K562 treated with DMSO at 1 percent for 4 hours (cell line): ENCODE results near the gene ADAM19. TPM values are rescaled to one million over a fixed set of nuclear protein-coding genes. Genes with fewer than 3 reads are reported as not detected.

Source experiments
- total RNA-seq: library from RNA; unstranded; fragments of 300-600 nt; gene quantifications from 2 replicates; pipeline ENCODE4 v1.2.3, GENCODE V29; 2022; ENCODE audit not compliant: insufficient read depth

ADAM19 gene
- total RNA-seq: 6.4 and 6.6 TPM in 2 replicates

GRCh38 chr5:157575381-157576020 lies at the start of gene ADAM19:
TSS of gene ADAM19 (minus strand) at chr5:157575775. CDS start at chr5:157575696, 79 bp downstream.

GRCh38 chr5:157459715-157460599 lies 115.6 kb downstream of the ADAM19 start, which contains the start of gene NIPAL4:
TSS of gene NIPAL4 (plus strand) at chr5:157460213. CDS start at chr5:157460321, 108 bp downstream.

Other genes with a start within 250 kb of the ADAM19 start
- not detected in 2 replicates for gene NIPAL4, start 115.6 kb downstream of the ADAM19 start, total RNA-seq
- 0.53 and 0.87 TPM in 2 replicates for gene SOX30, start 76.7 kb upstream of the ADAM19 start, total RNA-seq
- gene C5orf52, start 95.8 kb upstream of the ADAM19 start, total RNA-seq: not detected in 2 replicates
- gene THG1L, start 155.6 kb upstream of the ADAM19 start, total RNA-seq: 7.5 and 10.7 TPM in 2 replicates
- gene LSM11, start 167.9 kb upstream of the ADAM19 start, total RNA-seq: 3.3 and 3.7 TPM in 2 replicates